ENCODE data around the gene TOM1L2. TPM values are rescaled to one million over a fixed set of nuclear protein-coding genes. Genes with fewer than 3 reads are reported as not detected.

The TOM1L2 gene
- total RNA-seq, 4 donors from 2014 or later = 17.5 to 44.6 (median 27.1) TPM

GRCh38 chr17:17868641-17869522 lies 103.3 kb downstream of the TOM1L2 start:
- TF ChIP-seq CTCF (IDR thresholded peaks at IDR 0.05; ENCODE audit: low read depth) = no peak

DNA sequence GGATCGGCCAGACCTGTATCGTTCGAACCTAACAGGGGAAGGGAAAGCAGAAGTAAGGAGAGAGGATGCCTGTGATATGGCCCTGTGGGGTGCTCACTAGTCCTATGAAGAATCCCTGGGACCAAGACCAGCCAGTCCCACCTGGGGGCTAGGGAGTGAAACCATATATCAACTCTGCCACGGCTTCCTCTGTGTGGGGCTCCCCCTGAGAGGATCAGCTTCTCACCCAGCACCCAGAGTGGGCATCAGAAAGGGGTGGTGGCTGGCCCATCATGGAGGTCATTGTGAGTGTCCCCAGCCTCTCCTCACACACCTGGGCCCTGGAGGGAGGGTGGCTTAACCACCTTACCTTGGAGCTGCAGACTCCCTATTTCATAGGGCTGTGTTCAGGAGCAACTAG lies 105.3 kb downstream of the TOM1L2 start:
- no peak for TF ChIP-seq CTCF (IDR thresholded peaks at IDR 0.05; ENCODE audit: low read depth)

DNA sequence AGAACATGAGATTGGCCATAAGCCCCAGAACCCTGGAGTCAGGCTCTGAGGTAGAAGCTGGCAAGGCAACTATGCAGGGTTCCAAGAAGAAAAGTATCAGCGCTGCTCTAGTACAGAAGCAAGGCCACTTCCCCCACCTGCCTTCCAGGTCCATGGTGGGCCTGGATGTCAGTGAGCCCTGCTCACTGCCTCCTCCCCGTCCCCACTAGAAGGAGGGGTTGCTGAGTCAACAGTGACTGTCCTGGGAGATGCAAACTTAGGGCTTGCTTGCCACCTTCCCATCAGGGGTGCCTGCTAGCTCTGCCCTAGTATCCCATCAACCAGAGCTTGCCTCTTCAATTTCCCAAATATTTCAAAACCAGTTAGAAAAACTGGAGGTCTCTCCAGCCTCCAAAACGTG lies 105.8 kb downstream of the TOM1L2 start:
- TF ChIP-seq CTCF (IDR thresholded peaks at IDR 0.05; ENCODE audit: low read depth) = no peak

DNA sequence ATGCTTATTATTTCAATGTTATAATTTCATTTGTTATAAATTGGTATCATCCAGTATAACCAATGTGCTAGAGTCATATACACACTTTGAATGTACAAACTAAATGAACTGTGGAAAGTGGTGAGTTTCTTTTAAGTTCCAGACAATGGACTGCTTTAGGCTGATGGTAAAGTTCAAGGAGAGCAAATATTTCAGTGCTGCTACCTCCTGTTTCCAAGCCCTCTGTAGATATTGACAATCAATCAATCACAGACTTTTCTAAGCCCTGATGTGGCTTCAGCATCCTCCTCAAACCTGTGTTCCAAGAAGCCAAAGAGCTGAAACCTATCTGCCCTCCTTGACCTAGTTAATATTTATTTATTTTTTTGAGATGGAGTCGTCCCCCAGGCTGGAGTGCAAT lies 107.2 kb downstream of the TOM1L2 start:
- no peak for TF ChIP-seq CTCF (IDR thresholded peaks at IDR 0.05; ENCODE audit: low read depth)

GRCh38 chr17:17860766-17861107 lies 111.5 kb downstream of the TOM1L2 start:
- no peak for TF ChIP-seq CTCF (IDR thresholded peaks at IDR 0.05; ENCODE audit: low read depth)

- TF ChIP-seq CTCF (IDR thresholded peaks at IDR 0.05; ENCODE audit: low read depth) = no peak
Observed at GRCh38 chr17:17859909-17860765, 112.1 kb downstream of the TOM1L2 start.

- TF ChIP-seq CTCF (IDR thresholded peaks at IDR 0.05; ENCODE audit: low read depth) = no peak
Observed at GRCh38 chr17:17857496-17857895, 114.7 kb downstream of the TOM1L2 start.

Data from subcutaneous adipose tissue (tissue), 4 donors.